Pulmonary artery endothelial cell (primary cell): ENCODE results near the gene GPR155. TPM values are rescaled to one million over a fixed set of nuclear protein-coding genes. Genes with fewer than 3 reads are reported as not detected.
"Not testable (repeated sequence)": the region's sequence is repeated elsewhere in the genome, so short reads cannot be mapped to it uniquely, and the experiment has no call there.

Experiments used
- DNase-seq: peaks from one replicate; pipeline ENCODE4 v3.0.0-alpha.2; 2011; ENCODE audit warnings: low read depth, low spot score
- total RNA-seq: library from RNA; depleted of rRNA; stranded (reverse); fragments of >200 nt; gene quantifications from 2 replicates; pipeline ENCODE4 v1.2.3, GENCODE V29; 2014

The GPR155 gene
- total RNA-seq, 1 donor from 2014 or later, result 1.9 TPM

DNA sequence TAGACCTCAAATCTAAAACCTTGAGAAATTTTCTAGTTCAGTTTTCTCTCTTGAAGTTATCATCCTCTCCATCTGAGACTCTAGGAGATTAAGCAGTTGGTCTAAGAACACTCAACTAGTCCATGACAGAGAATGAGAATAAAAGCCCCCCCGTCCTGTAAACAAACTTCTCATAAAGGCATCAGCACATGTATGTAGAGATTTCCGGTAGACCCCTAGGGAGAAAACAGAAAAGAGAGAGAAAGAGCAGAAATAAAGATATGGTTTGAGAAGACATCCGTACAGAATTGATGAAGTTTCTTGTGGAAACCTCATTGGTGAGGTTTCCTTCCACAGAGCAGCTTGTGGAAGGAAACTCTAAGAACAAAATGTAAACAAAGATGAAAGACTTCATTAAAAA, 3.2 kb upstream of the GPR155 start:
- no peak for DNase-seq

- DNase-seq, result not testable (repeated sequence)
Measured at GRCh38 chr2:174489520-174489919, 2.7 kb upstream of the GPR155 start.

GRCh38 chr2:174487820-174488162, 962 bp upstream of the GPR155 start:
- no peak for DNase-seq

GRCh38 chr2:174487108-174487819, 435 bp upstream of the GPR155 start:
- DNase-seq, result peak; percentile 93

- no peak for DNase-seq
Measured at GRCh38 chr2:174485788-174486562, 854 bp downstream of the GPR155 start.

DNA sequence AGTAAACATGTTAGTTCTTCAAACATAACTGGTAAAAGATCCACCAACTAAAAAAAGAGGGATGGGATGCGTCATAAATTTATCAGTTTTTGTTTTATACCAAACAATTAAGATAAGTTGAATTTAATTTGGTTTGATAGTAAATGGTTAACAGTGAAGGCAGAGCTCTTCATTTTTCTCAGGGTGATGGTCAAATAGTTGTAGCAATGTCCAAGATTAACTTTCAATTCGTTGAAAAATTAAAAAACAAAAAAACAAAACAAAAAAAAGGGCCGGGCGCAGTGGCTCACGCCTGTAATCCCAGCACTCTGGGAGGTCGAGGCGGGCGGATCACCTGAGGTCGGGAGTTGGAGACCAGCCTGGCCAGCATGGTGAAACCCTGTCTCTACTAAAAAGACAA, 1.8 kb downstream of the GPR155 start:
- not testable (repeated sequence) for DNase-seq

- DNase-seq, result no peak
Measured at GRCh38 chr2:174484573-174484972, 2.3 kb downstream of the GPR155 start.

DNA sequence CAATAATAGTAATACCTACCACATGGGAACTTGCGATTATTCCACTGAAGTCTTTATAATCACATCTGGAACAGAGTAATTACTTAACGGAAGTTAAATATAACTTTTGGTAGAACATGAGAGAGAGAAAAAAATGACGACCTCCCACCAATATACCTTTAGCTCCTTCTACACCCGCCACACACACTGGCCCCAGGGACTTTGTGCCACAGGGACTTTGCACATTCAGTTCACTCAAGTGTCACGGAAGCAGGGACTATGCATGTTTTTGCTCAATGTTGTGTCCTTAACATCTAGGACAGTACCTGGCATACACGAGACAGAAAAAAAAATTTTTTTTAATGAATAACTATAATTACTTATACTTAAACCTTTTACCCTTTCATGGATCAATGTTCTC, 4.0 kb downstream of the GPR155 start:
- DNase-seq, result no peak

DNA sequence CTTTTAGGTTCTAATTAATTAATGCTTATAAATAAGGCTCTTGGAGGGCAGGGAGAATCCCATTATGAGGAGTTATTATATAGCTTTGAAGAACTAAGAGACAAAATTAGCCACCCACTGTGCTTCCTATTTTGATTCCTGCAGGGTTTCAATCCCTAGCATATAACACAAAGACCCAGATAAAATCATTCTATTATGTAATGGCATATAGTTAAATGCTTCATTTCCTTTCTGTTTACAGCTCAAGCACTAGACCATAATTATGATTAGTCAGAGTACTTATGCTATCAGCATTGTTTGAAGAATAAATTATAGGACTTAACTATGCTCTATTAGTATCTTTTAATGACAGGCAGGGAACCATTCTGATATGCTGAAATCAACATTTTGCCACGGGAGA, 9.1 kb downstream of the GPR155 start:
- no peak for DNase-seq

- DNase-seq, result no peak
Measured at GRCh38 chr2:174473796-174474195, 13.0 kb downstream of the GPR155 start.

DNA sequence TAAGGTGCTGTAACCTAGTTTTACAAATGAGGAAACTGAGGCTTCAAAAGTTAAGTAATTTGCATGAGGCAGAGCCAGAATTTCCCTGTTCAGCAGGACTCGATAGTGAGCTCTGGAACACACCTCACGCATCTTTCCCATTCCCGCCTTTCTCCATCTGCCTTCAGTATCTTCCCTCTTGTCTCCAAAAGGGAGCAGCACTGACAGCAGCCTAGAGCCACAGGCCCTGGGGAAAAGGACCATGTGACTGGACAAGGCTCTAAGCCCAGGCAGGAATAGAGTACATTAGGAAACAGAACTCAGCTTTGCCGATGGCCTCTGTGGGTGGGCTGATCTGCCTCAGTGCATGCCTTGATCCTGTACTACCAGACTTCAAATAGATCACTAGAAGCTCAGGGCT, 21.5 kb downstream of the GPR155 start:
- DNase-seq, result no peak

GRCh38 chr2:174461221-174461620, 25.6 kb downstream of the GPR155 start:
- no peak for DNase-seq

DNA sequence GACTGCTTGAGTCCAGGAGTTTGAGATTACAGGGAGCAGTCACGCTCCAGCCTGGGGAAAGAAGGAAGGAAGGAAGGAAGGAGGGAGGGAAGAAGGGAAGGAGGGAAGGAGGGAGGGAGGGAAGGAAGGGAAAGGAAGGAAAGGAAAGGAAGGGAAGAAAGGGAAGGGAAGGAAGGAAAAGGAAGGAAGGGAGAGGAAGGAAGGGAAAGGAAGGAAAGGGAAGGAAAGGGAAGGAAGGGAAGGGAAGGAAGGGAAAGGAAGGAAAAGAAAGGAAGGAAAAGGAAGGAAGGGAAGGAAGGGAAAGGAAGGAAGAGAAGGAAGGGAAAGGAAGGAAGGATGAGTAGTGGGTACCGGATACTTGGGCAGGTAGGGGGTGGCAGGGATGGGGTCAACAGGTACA, 32.3 kb downstream of the GPR155 start:
- no peak for DNase-seq

DNA sequence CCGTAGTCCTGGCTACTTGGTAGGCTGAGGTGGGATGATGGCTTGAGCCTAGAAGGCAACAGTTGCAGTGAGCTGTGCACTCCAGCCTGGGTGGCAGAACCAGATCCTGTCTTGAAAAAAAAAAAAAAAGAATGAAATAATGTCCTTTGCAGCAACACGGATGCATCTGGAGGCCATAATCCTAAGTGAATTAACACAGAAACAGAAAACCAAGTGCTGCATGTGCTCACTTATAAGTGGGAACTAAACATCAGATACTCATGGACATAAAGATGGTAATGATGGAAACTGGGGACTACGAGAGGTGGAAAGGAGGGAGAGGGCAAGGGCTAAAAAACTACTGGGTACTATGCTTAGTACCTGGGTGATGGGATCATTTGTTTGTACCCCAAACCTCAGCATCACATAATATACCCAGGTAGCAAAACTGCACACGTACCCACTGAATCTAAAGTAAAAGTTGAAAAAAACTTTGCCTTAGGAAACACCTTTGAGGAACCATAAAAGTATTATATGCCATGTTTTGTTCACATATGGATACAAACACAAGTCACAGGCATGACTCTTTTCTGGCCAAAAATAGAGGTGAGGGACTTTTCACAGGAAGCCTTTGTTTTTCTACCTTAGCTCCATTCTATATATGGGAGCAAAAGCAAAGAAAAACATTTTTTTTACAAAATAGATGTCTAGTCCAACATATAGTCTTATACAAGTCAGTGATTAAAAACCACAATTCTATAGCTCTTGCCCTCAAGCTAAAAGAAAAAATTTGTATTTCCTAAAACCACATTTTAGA, 36.6 kb downstream of the GPR155 start:
- DNase-seq, result no peak

GRCh38 chr2:174449033-174449432, 37.8 kb downstream of the GPR155 start:
- no peak for DNase-seq

DNA sequence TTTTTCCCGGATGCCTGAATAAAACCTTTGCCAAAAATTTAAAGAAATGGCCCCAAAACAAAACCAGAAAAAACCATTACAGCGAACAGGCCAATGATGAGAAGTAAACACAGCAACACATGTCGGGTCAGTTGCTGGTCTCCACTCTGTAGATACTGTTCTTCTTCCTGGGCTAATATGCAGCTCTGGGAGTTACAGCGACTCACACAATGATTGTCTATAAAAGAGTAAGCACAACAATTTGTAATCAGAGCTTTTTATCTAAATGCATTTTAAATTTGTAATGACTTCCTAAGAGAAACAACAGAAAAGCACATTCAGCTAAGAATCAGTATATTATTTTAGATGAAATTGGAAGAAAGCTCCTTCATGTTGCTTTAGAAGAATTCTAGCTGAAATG, 40.3 kb downstream of the GPR155 start:
- DNase-seq, result no peak

- no peak for DNase-seq
Measured at GRCh38 chr2:174445248-174445647, 41.6 kb downstream of the GPR155 start.

DNA sequence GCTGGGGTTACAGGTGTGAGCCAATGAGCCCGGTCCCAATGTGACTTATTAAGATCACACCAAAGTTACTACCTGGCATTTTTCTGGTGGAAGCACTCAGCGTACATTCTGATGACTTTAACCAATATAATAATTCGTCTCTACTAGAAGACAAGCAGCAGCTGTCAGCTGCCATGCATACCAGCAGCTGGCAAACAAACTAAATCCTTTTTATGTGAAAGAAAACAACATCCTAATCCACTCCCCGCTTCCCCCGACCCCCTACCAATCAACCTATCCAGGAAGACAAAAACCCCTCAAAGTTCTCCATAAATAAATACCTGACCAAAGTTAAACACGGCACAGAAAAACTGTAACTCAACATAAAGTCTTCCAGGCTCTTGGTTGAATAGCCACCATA, 42.1 kb downstream of the GPR155 start:
- no peak for DNase-seq

DNA sequence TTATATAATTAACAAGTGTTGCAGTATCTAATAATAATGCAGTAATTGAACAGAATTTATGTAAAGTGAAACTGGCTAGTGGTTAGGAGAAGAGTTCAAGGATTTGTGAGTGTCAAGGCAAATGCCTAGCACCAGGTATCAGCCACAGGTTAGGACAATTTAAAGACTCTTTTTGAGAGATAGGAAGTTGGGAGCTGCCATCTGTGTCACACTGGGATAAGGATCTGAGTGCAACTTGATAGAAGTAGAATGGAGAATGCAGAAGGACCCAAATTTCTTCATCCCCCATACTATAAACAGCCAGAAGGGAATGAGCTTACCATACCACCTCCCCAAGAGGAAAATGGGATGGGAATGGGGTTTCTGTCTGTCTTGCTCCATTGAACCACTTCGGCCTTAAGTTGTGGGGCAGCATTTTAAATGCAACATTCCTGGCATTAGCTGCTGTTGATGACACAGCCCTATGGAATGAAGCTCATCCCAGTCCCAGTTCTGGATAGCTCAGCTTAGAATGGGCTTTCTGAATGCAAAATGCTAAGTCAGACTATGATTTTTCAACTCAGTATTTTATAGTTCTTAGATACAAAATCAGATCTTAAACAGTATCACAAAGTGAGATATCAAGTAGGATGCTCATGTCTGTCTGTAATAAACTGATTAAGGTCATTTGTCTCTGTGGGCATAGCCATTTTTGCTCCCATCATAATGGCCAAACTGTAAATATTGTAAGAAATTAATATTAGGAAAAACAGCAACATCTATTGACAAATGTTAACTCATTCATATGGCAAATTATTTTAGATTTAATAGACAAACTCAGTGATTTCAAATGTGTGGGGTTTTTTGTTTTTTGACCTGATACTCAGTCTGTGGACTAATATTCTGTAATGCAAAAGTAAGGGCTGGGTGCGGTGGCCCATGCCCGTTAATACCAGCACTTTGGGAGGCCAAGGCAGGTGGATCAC, 44.0 kb downstream of the GPR155 start:
- DNase-seq, result no peak

- DNase-seq, result no peak
Measured at GRCh38 chr2:174439950-174440349, 46.9 kb downstream of the GPR155 start.

GRCh38 chr2:174439323-174439722, 47.5 kb downstream of the GPR155 start:
- no peak for DNase-seq
